Coronary artery (tissue), 2 donors: ENCODE measurements around the gene FCF1.

Source experiments
- DNase-seq: peaks from one replicate; pipeline ENCODE4 v3.0.0-alpha.2; 2017; ENCODE audit warnings: low spot score
- H3K27ac ChIP-seq, 2 donors: fragments of 200-600 bp; sonication (generic); one replicate each; pipeline ENCODE4 v1.5.1; 2016 to 2019
- H3K4me3 ChIP-seq: fragments of 200-600 bp; sonication (generic); 2 replicates; pipeline ENCODE4 v1.5.1; 2016; ENCODE audit warnings: mild to moderate bottlenecking, moderate library complexity
- CTCF ChIP-seq: fragments of 200-600 bp; sonication (generic); IDR thresholded peaks from one replicate; pipeline ENCODE4 v1.5.1; 2019; ENCODE audit warnings: antibody characterized with exemption

The FCF1 gene

GRCh38 chr14:74786796-74787315 is 73.9 kb downstream of the FCF1 start:
- Histone ChIP-seq H3K27ac (no peak overlapping the region), H3K4me3 (no peak overlapping the region)
- no peak for TF ChIP-seq CTCF
- DNase-seq = no peak
